Left ventricle myocardium superior (tissue), 1 donor: Measurements from ENCODE around the gene ANTXRL. TPM values are rescaled to one million over a fixed set of nuclear protein-coding genes. Genes with fewer than 3 reads are reported as not detected.
"Not testable (repeated sequence)": the region's sequence is repeated elsewhere in the genome, so short reads cannot be mapped to it uniquely, and the experiment has no call there.

Experiments used
- ATAC-seq: fragments of 200-7000 bp; cut with Tn5 transposase; one replicate; pipeline ENCODE4 v1.9.1; 2020; ENCODE audit warnings: mild to moderate bottlenecking, moderate library complexity
- DNase-seq: peaks from one replicate; pipeline ENCODE4 v3.0.0-alpha.2; 2020
- intact Hi-C: fragments of 100-400 bp; cut with micrococcal nuclease; formaldehyde crosslinking; loops from one replicate; pipeline ENCODE4 v1.11.0; 2022
- total RNA-seq: library from RNA; stranded (reverse); fragmentation: NEBNext Ultra II Directional; extraction: Animal tissue kit (Norgen Biotek cat#: 25700); gene quantifications from one replicate; pipeline ENCODE4 v1.2.1, GENCODE V29; 2021
- donor health status: DM: no; HTN: yes; CAD: no; lungs with severe emphysema.

The ANTXRL gene
- total RNA-seq, 1 donor from 2014 or later = not detected

GRCh38 chr10:46301721-46302479, 15.1 kb downstream of the ANTXRL start:
- ATAC-seq (no peak), DNase-seq (no peak)
- intact Hi-C loops = no loop called here

- intact Hi-C loops, DNase-seq, ATAC-seq: not testable (repeated sequence)
Measured at GRCh38 chr10:46302765-46303352, 16.1 kb downstream of the ANTXRL start.

GRCh38 chr10:46304062-46304461, 17.3 kb downstream of the ANTXRL start:
- ATAC-seq (no peak), DNase-seq (no peak)
- intact Hi-C loops = no loop called here

- DNase-seq, intact Hi-C loops, ATAC-seq: not testable (repeated sequence)
Measured at GRCh38 chr10:46304671-46305070, 17.9 kb downstream of the ANTXRL start.

- DNase-seq (no peak), ATAC-seq (no peak)
- intact Hi-C loops = no loop called here
Measured at GRCh38 chr10:46305079-46305818, 18.5 kb downstream of the ANTXRL start.

- intact Hi-C loops = no loop called here
- DNase-seq = no peak
- ATAC-seq = no peak
Measured at GRCh38 chr10:46305986-46306385, 19.2 kb downstream of the ANTXRL start.

- ATAC-seq (no peak), DNase-seq (no peak)
- intact Hi-C loops = no loop called here
Measured at GRCh38 chr10:46306516-46307184, 19.9 kb downstream of the ANTXRL start.

GRCh38 chr10:46307281-46308112, 20.7 kb downstream of the ANTXRL start:
- intact Hi-C loops = no loop called here
- ATAC-seq = no peak
- DNase-seq = no peak

GRCh38 chr10:46308113-46308415, 21.3 kb downstream of the ANTXRL start:
- ATAC-seq (no peak), DNase-seq (no peak)
- intact Hi-C loops = no loop called here

GRCh38 chr10:46308666-46309450, 22.1 kb downstream of the ANTXRL start:
- intact Hi-C loops = no loop called here
- ATAC-seq (peak; percentile 92), DNase-seq (peak; percentile 79)

- intact Hi-C loops = no loop called here
- DNase-seq (no peak), ATAC-seq (peak; percentile 7)
Measured at GRCh38 chr10:46309511-46310142, 22.8 kb downstream of the ANTXRL start.

- DNase-seq (no peak), ATAC-seq (no peak)
- intact Hi-C loops = no loop called here
Measured at GRCh38 chr10:46310143-46310514, 23.3 kb downstream of the ANTXRL start.

- DNase-seq = no peak
- no peak for ATAC-seq
- intact Hi-C loops = no loop called here
Measured at GRCh38 chr10:46310851-46311250, 24.1 kb downstream of the ANTXRL start.

- ATAC-seq (no peak), DNase-seq (no peak)
- intact Hi-C loops = no loop called here
Measured at GRCh38 chr10:46311501-46311951, 24.7 kb downstream of the ANTXRL start.

- ATAC-seq, DNase-seq, intact Hi-C loops: not testable (repeated sequence)
Measured at GRCh38 chr10:46311961-46312431, 25.2 kb downstream of the ANTXRL start.

GRCh38 chr10:46312953-46313352, 26.2 kb downstream of the ANTXRL start:
- DNase-seq = no peak
- no peak for ATAC-seq
- intact Hi-C loops = no loop called here

- no peak for DNase-seq
- ATAC-seq = no peak
- intact Hi-C loops = no loop called here
Measured at GRCh38 chr10:46314071-46314470, 27.3 kb downstream of the ANTXRL start.
